DMS153 (cell line): Measurements from ENCODE around the gene GPR162.

Experiments used
- DNase-seq: peaks from one replicate; lab custom pipeline; 2025; lab: John Stamatoyannopoulos, UW

The GPR162 gene

GRCh38 chr12:6788972-6789924, 32.4 kb upstream of the GPR162 start, which contains the start of gene CD4:
TSS of gene CD4 (plus strand) at chr12:6789528. CDS start at chr12:6800139, 10,611 bp downstream.
- DNase-seq: no peak

- DNase-seq: no peak
Observed at GRCh38 chr12:6790496-6791150, 31.0 kb upstream of the GPR162 start.

GRCh38 chr12:6791931-6792520, 29.6 kb upstream of the GPR162 start:
- DNase-seq: no peak

- no peak for DNase-seq
Observed at GRCh38 chr12:6792522-6793201, 29.0 kb upstream of the GPR162 start.

- DNase-seq: no peak
Observed at GRCh38 chr12:6795088-6795487, 26.5 kb upstream of the GPR162 start.

GRCh38 chr12:6796576-6796975, 25.0 kb upstream of the GPR162 start:
- no peak for DNase-seq

- DNase-seq: no peak
Observed at GRCh38 chr12:6799147-6799546, 22.5 kb upstream of the GPR162 start.

- DNase-seq: no peak
Observed at GRCh38 chr12:6807170-6807569, 14.5 kb upstream of the GPR162 start.

- no peak for DNase-seq
Observed at GRCh38 chr12:6809056-6809455, 12.6 kb upstream of the GPR162 start.

GRCh38 chr12:6810758-6811157, 10.9 kb upstream of the GPR162 start:
- DNase-seq: no peak

GRCh38 chr12:6813363-6813762, 8.3 kb upstream of the GPR162 start:
- no peak for DNase-seq

GRCh38 chr12:6816598-6816997, 5.0 kb upstream of the GPR162 start:
- no peak for DNase-seq

- DNase-seq: no peak
Observed at GRCh38 chr12:6817098-6817497, 4.5 kb upstream of the GPR162 start.

- DNase-seq: no peak
Observed at GRCh38 chr12:6817662-6818157, 3.9 kb upstream of the GPR162 start.

- no peak for DNase-seq
Observed at GRCh38 chr12:6818222-6818621, 3.4 kb upstream of the GPR162 start.

GRCh38 chr12:6818645-6819044, 3.0 kb upstream of the GPR162 start:
- no peak for DNase-seq

- no peak for DNase-seq
Observed at GRCh38 chr12:6819106-6820030, 2.3 kb upstream of the GPR162 start.

GRCh38 chr12:6820166-6820565, 1.5 kb upstream of the GPR162 start:
- no peak for DNase-seq

GRCh38 chr12:6822426-6823135, 960 bp downstream of the GPR162 start:
- no peak for DNase-seq
